HG03378 (cell line): ENCODE measurements around the gene ZNF598.

Source experiments
- ATAC-seq: cut with Tn5 transposase; IDR thresholded peaks from one replicate; pipeline ENCODE4 v1.9.1; 2021; ENCODE audit warnings: mild to moderate bottlenecking, moderate library complexity; ENCODE audit not compliant: unreplicated experiment

ZNF598 gene

DNA sequence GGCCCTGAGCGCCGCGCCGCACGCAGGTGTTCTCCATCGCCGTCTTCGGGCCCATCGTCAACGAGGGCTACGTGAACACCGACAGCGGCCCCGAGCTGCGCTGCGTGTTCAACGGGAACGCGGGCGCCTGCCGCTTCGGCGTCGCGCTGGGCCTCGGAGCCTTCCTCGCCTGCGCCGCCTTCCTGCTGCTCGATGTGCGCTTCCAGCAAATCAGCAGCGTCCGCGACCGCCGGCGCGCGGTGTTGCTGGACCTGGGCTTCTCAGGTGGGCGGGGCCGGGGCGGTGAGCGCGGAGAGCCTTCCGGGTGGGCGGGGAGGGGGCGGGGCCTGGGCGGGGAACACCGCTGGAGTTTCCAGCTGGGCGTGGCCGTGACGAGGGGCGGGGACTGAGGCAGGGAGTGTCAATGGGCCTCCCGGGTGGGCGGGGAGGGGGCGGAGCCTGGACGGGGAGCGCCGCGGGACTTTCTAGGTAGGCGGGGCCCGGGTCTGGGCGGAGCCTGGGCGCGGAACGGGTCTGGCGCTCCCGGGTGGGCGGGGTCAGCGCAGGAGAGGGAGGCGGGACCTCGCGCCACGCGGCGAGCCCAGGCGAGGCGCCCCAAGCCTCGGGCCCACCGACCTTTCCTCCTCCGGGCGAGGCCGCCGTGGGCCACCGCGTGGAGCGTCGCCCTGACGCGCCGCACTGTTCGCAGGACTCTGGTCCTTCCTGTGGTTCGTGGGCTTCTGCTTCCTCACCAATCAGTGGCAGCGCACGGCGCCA, 17.5 kb downstream of the ZNF598 start:
- ATAC-seq: no peak

DNA sequence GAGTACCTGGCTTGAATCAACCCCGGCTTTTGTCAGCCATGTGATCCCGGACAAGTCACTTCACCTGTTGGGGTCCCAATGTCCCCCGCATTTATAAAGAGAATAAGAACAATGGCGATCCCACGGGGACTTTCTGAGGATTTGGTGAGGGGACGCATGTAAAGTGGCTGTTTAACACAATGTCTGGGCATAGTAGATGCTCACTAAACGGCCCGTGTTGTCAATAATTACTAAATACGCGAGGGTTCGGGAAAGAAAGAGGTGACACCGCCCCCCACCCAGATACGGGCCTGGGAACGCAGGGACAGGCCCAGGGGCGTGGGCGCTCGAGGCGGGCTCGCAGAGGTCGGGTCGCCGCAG, 18.1 kb downstream of the ZNF598 start:
- ATAC-seq: no peak

GRCh38 chr16:1991135-1991551, 18.5 kb downstream of the ZNF598 start:
- ATAC-seq: peak; percentile 43

GRCh38 chr16:1990351-1991134, 19.1 kb downstream of the ZNF598 start:
- ATAC-seq: peak; percentile 3

DNA sequence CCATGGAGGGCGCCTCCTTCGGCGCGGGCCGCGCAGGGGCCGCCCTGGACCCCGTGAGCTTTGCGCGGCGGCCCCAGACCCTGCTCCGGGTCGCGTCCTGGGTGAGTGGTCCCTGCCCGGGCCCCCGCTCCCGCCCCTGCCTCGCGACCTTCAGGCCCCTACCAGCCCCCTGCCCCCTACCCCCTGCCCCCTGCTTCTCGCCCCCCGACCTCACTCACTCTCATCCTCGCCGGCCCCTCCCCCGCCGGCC, 19.6 kb downstream of the ZNF598 start:
- ATAC-seq: no peak

DNA sequence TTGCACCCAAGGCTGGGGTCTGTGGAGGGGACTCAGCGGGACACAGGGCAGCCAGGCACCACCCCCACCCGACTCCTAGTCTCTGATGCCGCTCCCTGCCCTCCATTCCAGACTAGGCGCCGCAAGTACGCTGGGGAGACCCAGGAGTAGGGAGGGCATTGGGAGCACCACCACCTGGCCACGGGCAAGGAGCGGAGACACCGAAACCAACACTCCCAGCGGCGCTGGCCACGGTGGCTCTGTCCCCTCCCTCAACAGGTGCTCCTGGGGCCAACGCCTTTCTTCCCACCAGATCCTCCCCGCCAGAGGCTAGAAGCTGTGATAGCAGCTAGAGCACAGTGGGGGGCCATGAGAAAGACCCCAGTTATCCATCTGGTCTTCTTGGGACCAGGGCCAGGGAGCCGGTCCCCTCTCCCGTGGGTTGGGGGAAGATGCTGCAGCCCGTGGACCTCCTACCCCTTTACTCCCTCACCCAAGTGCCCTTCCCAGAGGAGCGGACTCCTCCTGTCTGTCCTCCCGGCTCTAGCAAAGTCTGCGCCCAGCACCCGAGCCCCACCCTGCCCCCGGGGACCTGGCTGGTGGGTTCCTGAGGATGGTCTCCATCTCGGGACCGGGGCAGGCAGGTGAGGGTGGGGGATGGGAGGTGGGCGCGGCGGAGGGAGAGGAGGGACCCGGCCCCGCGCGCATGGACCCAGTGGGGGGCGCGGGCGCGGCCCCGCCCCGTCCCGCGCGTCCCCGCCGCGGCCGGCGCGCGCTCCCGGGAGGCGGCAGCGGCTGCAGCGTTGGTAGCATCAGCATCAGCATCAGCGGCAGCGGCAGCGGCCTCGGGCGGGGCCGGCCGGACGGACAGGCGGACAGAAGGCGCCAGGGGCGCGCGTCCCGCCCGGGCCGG, 20.2 kb downstream of the ZNF598 start, which contains the start of gene SYNGR3:
Gene SYNGR3, plus strand, starts transcription at position 762 of the 892 bp plus-strand sequence. CDS start 133 bp downstream, outside the sequence.
- no peak for ATAC-seq

- ATAC-seq: no peak
Measured at GRCh38 chr16:1987198-1987597, 22.4 kb downstream of the ZNF598 start.

DNA sequence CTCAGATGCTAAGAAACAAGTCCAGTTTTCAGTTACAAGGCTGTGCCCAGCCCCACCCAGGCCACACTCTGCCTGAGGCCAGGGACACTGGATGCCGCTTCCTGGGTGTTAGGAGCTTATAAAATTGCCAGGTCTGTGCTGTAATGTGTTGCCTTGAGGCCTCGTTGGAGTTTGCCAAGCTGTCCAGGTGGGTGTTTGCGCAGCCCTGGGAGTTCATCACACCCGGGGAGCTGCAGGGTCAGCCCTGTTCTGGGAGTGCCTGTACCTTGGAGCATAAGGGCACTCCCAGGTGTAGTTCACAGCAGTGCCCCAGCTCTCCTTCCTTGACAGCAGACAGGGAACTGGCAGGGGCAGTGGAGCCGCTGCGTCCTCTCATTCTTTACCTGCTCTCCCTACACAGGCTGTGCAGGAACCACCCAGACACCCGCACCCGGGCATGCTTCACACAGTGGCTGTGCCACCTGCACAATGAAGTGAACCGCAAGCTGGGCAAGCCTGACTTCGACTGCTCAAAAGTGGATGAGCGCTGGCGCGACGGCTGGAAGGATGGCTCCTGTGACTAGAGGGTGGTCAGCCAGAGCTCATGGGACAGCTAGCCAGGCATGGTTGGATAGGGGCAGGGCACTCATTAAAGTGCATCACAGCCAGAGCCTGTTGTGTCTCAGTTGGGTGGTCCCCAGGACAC, 24.0 kb downstream of the ZNF598 start:
- ATAC-seq: no peak

- no peak for ATAC-seq
Measured at GRCh38 chr16:1984347-1985225, 25.0 kb downstream of the ZNF598 start.

- ATAC-seq: peak; percentile 48
Measured at GRCh38 chr16:1983544-1984346, 25.9 kb downstream of the ZNF598 start, which contains the start of gene GFER. Gene GFER (plus strand): TSS chr16:1984193. CDS start chr16:1984219, 26 bp downstream.

GRCh38 chr16:1982991-1983543, 26.6 kb downstream of the ZNF598 start:
- no peak for ATAC-seq

- no peak for ATAC-seq
Measured at GRCh38 chr16:1982013-1982433, 27.6 kb downstream of the ZNF598 start.

- ATAC-seq: no peak
Measured at GRCh38 chr16:1981398-1981836, 28.2 kb downstream of the ZNF598 start, which contains the start of gene NOXO1. Gene NOXO1 (minus strand): TSS chr16:1981469. CDS start chr16:1981179, 290 bp downstream.

DNA sequence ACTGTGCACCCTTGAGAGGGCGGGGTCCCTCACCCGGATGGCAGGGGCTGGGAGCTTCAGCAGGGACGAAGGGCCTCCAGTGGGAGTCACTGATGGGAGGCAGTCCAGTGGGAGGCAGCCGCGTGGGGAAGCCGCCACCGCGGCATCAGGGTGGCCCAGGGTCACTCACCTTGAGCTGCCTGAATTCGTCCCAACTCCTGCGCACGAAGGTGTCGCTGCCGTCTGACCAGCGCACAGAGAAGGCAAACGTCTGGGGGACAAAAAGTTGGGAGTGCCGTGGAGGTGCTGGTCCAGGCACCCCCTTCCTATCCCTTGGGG, 28.9 kb downstream of the ZNF598 start:
- ATAC-seq: no peak

DNA sequence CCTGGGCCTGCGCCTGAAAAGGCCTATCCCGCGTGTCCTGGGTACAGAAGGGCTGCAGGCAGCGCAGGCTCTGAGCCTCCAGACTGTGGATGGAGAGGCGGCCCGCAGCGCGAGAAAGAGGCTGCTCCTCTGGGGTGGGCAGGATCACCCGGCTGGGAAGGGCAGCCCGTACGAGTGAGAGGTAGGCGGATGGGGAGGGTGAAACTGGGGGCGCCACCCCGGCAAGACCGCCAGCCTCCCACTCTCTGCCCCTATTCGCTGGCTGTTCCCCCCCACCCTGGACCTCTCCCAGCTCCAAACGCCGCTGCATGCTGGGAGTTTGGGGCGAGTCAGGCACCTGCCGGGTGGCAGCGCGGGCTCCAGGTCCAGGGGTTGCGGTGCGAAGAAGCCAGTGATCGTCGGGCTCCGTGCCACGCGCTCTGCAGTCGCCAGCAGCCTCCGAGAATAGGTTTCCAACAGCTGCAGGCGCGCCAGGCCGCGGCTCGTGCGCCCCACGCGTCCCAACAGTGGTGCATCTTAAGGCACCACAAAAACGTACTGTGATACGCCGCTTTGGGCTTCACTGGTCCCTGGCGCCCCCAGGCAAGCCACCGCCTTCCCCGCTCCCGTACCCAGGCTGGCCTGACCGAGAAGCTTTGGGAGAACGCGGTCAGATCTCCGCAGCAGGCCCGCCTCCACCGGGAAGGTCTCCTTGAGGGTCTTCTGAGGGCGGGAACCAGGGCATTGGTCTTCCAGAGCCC, 29.4 kb downstream of the ZNF598 start:
- no peak for ATAC-seq

- no peak for ATAC-seq
Measured at GRCh38 chr16:1979271-1980029, 30.2 kb downstream of the ZNF598 start.

DNA sequence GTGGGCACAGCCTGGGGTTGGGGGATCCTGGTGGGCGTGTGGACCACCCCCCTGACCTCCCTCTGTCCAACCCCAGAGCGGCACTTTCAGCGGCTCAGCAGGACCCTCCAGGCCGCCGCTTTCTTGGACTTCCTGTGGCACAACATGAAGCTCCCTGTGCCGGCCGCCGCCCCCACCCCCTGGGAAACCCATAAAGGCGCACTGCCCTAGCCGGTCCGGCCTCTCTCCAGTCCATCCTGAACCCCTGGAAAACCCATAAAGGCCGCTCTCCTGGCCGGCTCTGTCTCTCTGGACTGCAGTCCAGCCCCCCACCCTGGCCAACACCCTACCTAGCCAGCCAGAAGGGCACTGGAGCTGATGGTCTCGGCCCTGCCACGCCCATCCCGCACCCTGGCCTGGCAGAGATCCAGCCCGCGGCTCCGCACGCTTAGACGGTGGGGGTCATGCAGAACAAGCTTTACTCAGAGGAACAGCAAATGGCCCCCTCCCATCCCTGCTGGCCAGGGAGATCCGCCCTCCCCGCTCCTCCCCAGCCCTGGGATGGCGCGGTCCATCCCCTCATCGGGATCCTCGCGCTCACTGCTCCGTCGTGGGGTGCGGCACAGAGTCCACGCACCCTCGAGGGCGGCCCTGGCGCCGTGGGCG, 31.0 kb downstream of the ZNF598 start:
- no peak for ATAC-seq
